Upper lobe of right lung (tissue), 1 donor: ENCODE data around the gene RPL34. TPM values are rescaled to one million over a fixed set of nuclear protein-coding genes. Genes with fewer than 3 reads are reported as not detected.
A peak's percentile ranks its signal among the peaks of the same experiment; 100 is the strongest.

ENCODE experiments used
- ATAC-seq: fragments of 200-7000 bp; cut with Tn5 transposase; one replicate; pipeline ENCODE4 v1.9.1; 2020; ENCODE audit warnings: mild to moderate bottlenecking, moderate library complexity
- DNase-seq: peaks from one replicate; pipeline ENCODE4 v3.0.0-alpha.2; 2020
- H3K27ac ChIP-seq: fragments of 200-600 bp; one replicate; pipeline ENCODE4 v1.8.0; 2022
- H3K27me3 ChIP-seq: fragments of 200-600 bp; one replicate; pipeline ENCODE4 v1.8.0; 2022; ENCODE audit warnings: mild to moderate bottlenecking
- H3K36me3 ChIP-seq: fragments of 200-600 bp; one replicate; pipeline ENCODE4 v1.8.0; 2022
- H3K4me1 ChIP-seq: fragments of 200-600 bp; one replicate; pipeline ENCODE4 v1.8.0; 2022
- H3K4me3 ChIP-seq: fragments of 200-600 bp; one replicate; pipeline ENCODE4 v1.8.0; 2022; ENCODE audit warnings: mild to moderate bottlenecking
- H3K9me3 ChIP-seq: fragments of 200-600 bp; one replicate; pipeline ENCODE4 v1.8.0; 2022
- CTCF ChIP-seq: fragments of 200-600 bp; IDR thresholded peaks from one replicate; pipeline ENCODE4 v1.8.0; 2022; ENCODE audit warnings: antibody characterized with exemption
- intact Hi-C: fragments of 100-400 bp; cut with DNase I; formaldehyde crosslinking; loops from one replicate; pipeline ENCODE4 v1.11.0; 2022
- total RNA-seq: library from RNA; stranded (reverse); fragmentation: NEBNext Ultra II Directional; extraction: Animal tissue kit (Norgen Biotek cat#: 25700); gene quantifications from one replicate; pipeline ENCODE4 v1.2.1, GENCODE V29; 2021
- donor health status: DM: no; HTN: yes; CAD: no; lungs with severe emphysema.

Gene RPL34
- total RNA-seq, 1 donor from 2014 or later: 993 TPM

GRCh38 chr4:108651014-108651791, 30.8 kb downstream of the RPL34 start:
- peak; percentile 51 for ATAC-seq
- H3K9me3 ChIP-seq: no peaks in the 10 kb centered on the region
- H3K4me3 ChIP-seq: peak overlapping the region; percentile 95
- H3K36me3 ChIP-seq: peaks cover 7% of the 10 kb centered on the region
- no peak for DNase-seq
- no peak for TF ChIP-seq CTCF
- peak overlapping the region; percentile 95 for H3K27ac ChIP-seq
- intact Hi-C loops: no loop called here
- no peaks in the 10 kb centered on the region for H3K27me3 ChIP-seq
- H3K4me1 ChIP-seq: peaks cover 21% of the 10 kb centered on the region

- ATAC-seq (no peak), DNase-seq (no peak)
- H3K36me3 ChIP-seq: peaks cover 87% of the 10 kb centered on the region
- H3K9me3 ChIP-seq: no peaks in the 10 kb centered on the region
- no peaks in the 10 kb centered on the region for H3K4me1 ChIP-seq
- H3K27ac ChIP-seq: no peak overlapping the region
- TF ChIP-seq CTCF: no peak
- intact Hi-C loops: no loop called here
- no peak overlapping the region for H3K4me3 ChIP-seq
- no peaks in the 10 kb centered on the region for H3K27me3 ChIP-seq
Observed at GRCh38 chr4:108662629-108663028, 42.3 kb downstream of the RPL34 start.

- H3K4me1 ChIP-seq: no peaks in the 10 kb centered on the region
- no peak for ATAC-seq
- intact Hi-C loops: no loop called here
- no peak overlapping the region for H3K27ac ChIP-seq
- H3K36me3 ChIP-seq: peaks cover 3% of the 10 kb centered on the region
- no peaks in the 10 kb centered on the region for H3K27me3 ChIP-seq
- DNase-seq: no peak
- TF ChIP-seq CTCF: no peak
- no peaks in the 10 kb centered on the region for H3K9me3 ChIP-seq
- H3K4me3 ChIP-seq: no peak overlapping the region
Observed at GRCh38 chr4:108674356-108674977, 54.1 kb downstream of the RPL34 start.

Other genes with a start within 250 kb of the RPL34 start
- 72.8 TPM for gene OSTC, start 30.0 kb downstream of the RPL34 start, total RNA-seq
- not detected for gene ETNPPL, start 142.5 kb downstream of the RPL34 start, total RNA-seq